HEK293 (cell line): ENCODE data around the gene KRTAP10-6.

ENCODE experiments used
- CTCF ChIA-PET: fragments of 350-600 bp; formaldehyde crosslinking; extraction: SDS; loops from one replicate; lab custom pipeline; 2021; ENCODE audit warnings: antibody characterized with exemption; lab: Yijun Ruan, JAX
- POLR2A ChIA-PET: fragments of 300-600 bp; formaldehyde crosslinking; extraction: SDS; loops from one replicate; lab custom pipeline; 2020; ENCODE audit warnings: antibody characterized with exemption, inconsistent platforms; lab: Yijun Ruan, JAX
- H3K27ac ChIP-seq: fragments of 200-500 bp; sonication (Bioruptor generic); 2 replicates; pipeline ENCODE4 v1.5.1; 2014; ENCODE audit warnings: low read depth, low read length, control low read depth, inconsistent platforms; ENCODE audit errors: extremely low read depth
- H3K36me3 ChIP-seq, 2 experiments: fragments of 200-500 bp in 1 of 2; sonication (Bioruptor generic) in 1 of 2; 1 replicate in 1 of 2; 2 replicates in 1 of 2; pipeline ENCODE4 v1.5.1; 2014 to 2017; ENCODE audit warnings: inconsistent platforms in 2 of 2, low read length in 2 of 2; ENCODE audit not compliant: control insufficient read depth in 2 of 2, insufficient read depth in 1 of 2
- H3K4me1 ChIP-seq: fragments of 200-500 bp; sonication (Bioruptor generic); 2 replicates; pipeline ENCODE4 v1.5.1; 2014; ENCODE audit warnings: mild to moderate bottlenecking, low read length, inconsistent platforms; ENCODE audit not compliant: control insufficient read depth, insufficient read depth
- H3K4me3 ChIP-seq: 2 replicates; pipeline ENCODE4 v1.5.1; 2011; ENCODE audit warnings: low read depth, mild to moderate bottlenecking, control low read depth, low read length, moderate library complexity
- H3K9me3 ChIP-seq: fragments of 200-500 bp; sonication (Bioruptor generic); 2 replicates; pipeline ENCODE4 v1.5.1; 2014; ENCODE audit warnings: low read depth, low read length, inconsistent platforms; ENCODE audit not compliant: control insufficient read depth, insufficient read depth
- GLI4 ChIP-seq: fragments of 450-650 bp; formaldehyde crosslinking; IDR thresholded peaks from 2 replicates; pipeline ENCODE4 v1.5.1; 2016; ENCODE audit warnings: missing biosample characterization, missing genetic modification characterization
- IKZF3 ChIP-seq: fragments of 450-650 bp; IDR thresholded peaks from 2 replicates; pipeline ENCODE4 v1.5.0; 2018; ENCODE audit warnings: missing biosample characterization, mild to moderate bottlenecking, missing genetic modification characterization, moderate library complexity
- KLF8 ChIP-seq: fragments of 450-650 bp; formaldehyde crosslinking; IDR thresholded peaks from 2 replicates; pipeline ENCODE4 v1.5.1; 2016; ENCODE audit warnings: missing biosample characterization, missing genetic modification characterization
- MZF1 ChIP-seq: fragments of 450-650 bp; formaldehyde crosslinking; IDR thresholded peaks from 2 replicates; pipeline ENCODE4 v1.5.1; 2017; ENCODE audit warnings: missing biosample characterization, missing genetic modification characterization, borderline replicate concordance
- PATZ1 ChIP-seq: fragments of 450-650 bp; formaldehyde crosslinking; IDR thresholded peaks from 2 replicates; pipeline ENCODE4 v1.5.1; 2016; ENCODE audit warnings: missing biosample characterization, missing genetic modification characterization
- PRDM6 ChIP-seq: fragments of 450-650 bp; formaldehyde crosslinking; IDR thresholded peaks from 2 replicates; pipeline ENCODE4 v1.5.1; 2017; ENCODE audit warnings: missing biosample characterization, missing genetic modification characterization
- SETDB1 ChIP-seq: IDR thresholded peaks from one replicate; pipeline ENCODE4 v1.6.1; 2017; ENCODE audit warnings: mild to moderate bottlenecking, low read length, moderate library complexity, mixed read lengths; ENCODE audit not compliant: insufficient read length
- SP7 ChIP-seq: fragments of 450-650 bp; formaldehyde crosslinking; IDR thresholded peaks from 2 replicates; pipeline ENCODE4 v1.5.1; 2016; ENCODE audit warnings: missing biosample characterization, missing genetic modification characterization
- TRIM28 ChIP-seq: IDR thresholded peaks from 2 replicates; pipeline ENCODE4 v1.6.1; 2011; ENCODE audit warnings: low read length, control low read depth, borderline replicate concordance
- ZFP3 ChIP-seq: fragments of 450-650 bp; formaldehyde crosslinking; IDR thresholded peaks from 2 replicates; pipeline ENCODE4 v1.5.1; 2016; ENCODE audit warnings: low read depth, missing biosample characterization, missing genetic modification characterization
- ZNF140 ChIP-seq: fragments of 450-650 bp; formaldehyde crosslinking; IDR thresholded peaks from 2 replicates; pipeline ENCODE4 v1.5.1; 2016; ENCODE audit warnings: missing biosample characterization, missing genetic modification characterization
- ZNF148 ChIP-seq: fragments of 450-650 bp; formaldehyde crosslinking; IDR thresholded peaks from 2 replicates; pipeline ENCODE4 v1.5.0; 2017; ENCODE audit warnings: missing biosample characterization, missing genetic modification characterization, borderline replicate concordance
- ZNF394 ChIP-seq: fragments of 450-650 bp; formaldehyde crosslinking; IDR thresholded peaks from 2 replicates; pipeline ENCODE4 v1.5.1; 2016; ENCODE audit warnings: missing biosample characterization, missing genetic modification characterization, mild to moderate bottlenecking, moderate library complexity, borderline replicate concordance
- ZNF555 ChIP-seq: fragments of 450-650 bp; formaldehyde crosslinking; conservative IDR thresholded peaks from 2 replicates; pipeline ENCODE4 v1.5.1; 2017; ENCODE audit warnings: missing biosample characterization, mild to moderate bottlenecking, missing genetic modification characterization, inconsistent platforms
- ZNF600 ChIP-seq: fragments of 450-650 bp; formaldehyde crosslinking; IDR thresholded peaks from 2 replicates; pipeline ENCODE4 v1.5.1; 2016; ENCODE audit warnings: missing biosample characterization, missing genetic modification characterization
- ZNF624 ChIP-seq: fragments of 450-650 bp; formaldehyde crosslinking; IDR thresholded peaks from 2 replicates; pipeline ENCODE4 v1.5.1; 2017; ENCODE audit warnings: missing biosample characterization, missing genetic modification characterization
- ZNF664 ChIP-seq: fragments of 450-650 bp; formaldehyde crosslinking; IDR thresholded peaks from 2 replicates; pipeline ENCODE4 v1.5.1; 2016; ENCODE audit warnings: missing biosample characterization, missing genetic modification characterization

Gene KRTAP10-6

DNA sequence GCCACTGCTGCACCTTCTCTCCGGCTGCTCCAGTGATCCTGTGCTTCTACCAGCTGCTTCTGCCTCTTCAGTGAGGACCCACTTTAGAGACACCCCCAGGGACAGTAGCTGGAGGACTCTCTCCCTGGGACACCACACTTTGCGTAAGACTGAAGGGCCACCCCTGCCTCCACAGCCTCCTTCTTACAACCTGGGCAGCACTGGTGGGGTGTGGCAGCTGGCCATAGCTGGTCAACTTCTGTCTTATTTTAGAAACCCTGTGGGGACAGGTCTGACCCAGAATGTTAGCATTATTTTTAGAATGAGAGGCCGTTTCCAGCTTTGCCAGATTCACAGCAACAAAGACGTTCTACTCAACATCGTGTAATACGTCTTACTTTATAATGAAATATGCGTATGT is 33.5 kb upstream of the KRTAP10-6 start (continued):
- no peak for TF ChIP-seq PRDM6 (tag by site-specific recombination)

GRCh38 chr21:44623575-44623974 is 31.3 kb upstream of the KRTAP10-6 start:
- Histone ChIP-seq H3K4me1 (no peaks in the 10 kb centered on the region), H3K36me3 (no peaks in the 10 kb centered on the region), H3K9me3 (no peaks in the 10 kb centered on the region), H3K4me3 (no peak overlapping the region), H3K27ac (no peak overlapping the region)
- ChIA-PET CTCF (no interaction called here), POLR2A (no interaction called here)
- TF ChIP-seq TRIM28 (peak; percentile 82; the same call in 1 of the 2 replicates), SETDB1 (peak; percentile 89), ZNF600 (tag by site-specific recombination) (no peak), ZNF664 (no peak)

- no peak for TF ChIP-seq IKZF3
- TF ChIP-seq PATZ1 (tag by site-specific recombination): no peak
- no peak for TF ChIP-seq SP7
- peak; percentile 74; the same call in 1 of the 2 replicates for TF ChIP-seq TRIM28
- TF ChIP-seq ZFP3 (tag by site-specific recombination): no peak
- no peak for TF ChIP-seq KLF8 (tag by site-specific recombination)
- TF ChIP-seq MZF1 (tag by site-specific recombination): no peak
- no peak for TF ChIP-seq GLI4 (tag by site-specific recombination)
- TF ChIP-seq SETDB1: peak; percentile 64
- no peak for TF ChIP-seq ZNF555
- TF ChIP-seq ZNF394 (tag by site-specific recombination): no peak
- TF ChIP-seq ZNF148 (tag by site-specific recombination): no peak
- no peak for TF ChIP-seq ZNF624
- TF ChIP-seq ZNF140 (tag by site-specific recombination): no peak
- TF ChIP-seq, all 188 proteins: peak for 2
- ChIA-PET CTCF (no interaction called here), POLR2A (no interaction called here)
- H3K4me3 ChIP-seq: no peak overlapping the region
- no peaks in the 10 kb centered on the region for H3K36me3 ChIP-seq
- no peaks in the 10 kb centered on the region for H3K9me3 ChIP-seq
- no peak overlapping the region for H3K27ac ChIP-seq
- H3K4me1 ChIP-seq: no peaks in the 10 kb centered on the region
Observed at GRCh38 chr21:44619886-44620285, 27.6 kb upstream of the KRTAP10-6 start.
